Measurements from ENCODE around the gene ZNF805.
"Not testable (repeated sequence)": the region's sequence is repeated elsewhere in the genome, so short reads cannot be mapped to it uniquely, and the experiment has no call there.

The ZNF805 gene

GRCh38 chr19:57267291-57267690 is 26.9 kb downstream of the ZNF805 start:
- no peak for DNase-seq (ENCODE audit: low read depth in 2 of 2, low spot score in 1 of 2)

GRCh38 chr19:57269515-57270250 is 29.3 kb downstream of the ZNF805 start:
- no peak for DNase-seq (ENCODE audit: low read depth in 2 of 2, low spot score in 1 of 2)

GRCh38 chr19:57271280-57271679 is 30.8 kb downstream of the ZNF805 start:
- no peak for DNase-seq (ENCODE audit: low read depth in 2 of 2, low spot score in 1 of 2)

GRCh38 chr19:57273014-57273413 is 32.6 kb downstream of the ZNF805 start:
- DNase-seq (ENCODE audit: low read depth in 2 of 2, low spot score in 1 of 2), result no peak

- DNase-seq (ENCODE audit: low read depth in 2 of 2, low spot score in 1 of 2), result no peak
Measured at GRCh38 chr19:57276430-57276829, 36.0 kb downstream of the ZNF805 start.

GRCh38 chr19:57278481-57278880 is 38.0 kb downstream of the ZNF805 start:
- DNase-seq (ENCODE audit: low read depth in 2 of 2, low spot score in 1 of 2), result not testable (repeated sequence)

- peak; percentile 72 to 73 for DNase-seq (ENCODE audit: low read depth in 2 of 2, low spot score in 1 of 2)
Measured at GRCh38 chr19:57279418-57280164, 39.2 kb downstream of the ZNF805 start.

- peak; percentile 93 to 96 for DNase-seq (ENCODE audit: low read depth in 2 of 2, low spot score in 1 of 2)
Measured at GRCh38 chr19:57280165-57280961, 39.9 kb downstream of the ZNF805 start, which contains the start of gene ZNF460. ZNF460 (plus strand) TSS chr19:57280485; CDS start chr19:57280807, 322 bp downstream.

- DNase-seq (ENCODE audit: low read depth in 2 of 2, low spot score in 1 of 2), result no peak
Measured at GRCh38 chr19:57280962-57281400, 40.5 kb downstream of the ZNF805 start.

- DNase-seq (ENCODE audit: low read depth in 2 of 2, low spot score in 1 of 2), result no peak
Measured at GRCh38 chr19:57282011-57282643, 41.7 kb downstream of the ZNF805 start.

GRCh38 chr19:57288373-57288772 is 47.9 kb downstream of the ZNF805 start:
- DNase-seq (ENCODE audit: low read depth in 2 of 2, low spot score in 1 of 2), result no peak

- DNase-seq (ENCODE audit: low read depth in 2 of 2, low spot score in 1 of 2), result no peak
Measured at GRCh38 chr19:57290970-57291369, 50.5 kb downstream of the ZNF805 start.

- DNase-seq (ENCODE audit: low read depth in 2 of 2, low spot score in 1 of 2), result no peak
Measured at GRCh38 chr19:57292547-57292946, 52.1 kb downstream of the ZNF805 start.

- no peak for DNase-seq (ENCODE audit: low read depth in 2 of 2, low spot score in 1 of 2)
Measured at GRCh38 chr19:57293719-57294118, 53.3 kb downstream of the ZNF805 start.

- DNase-seq (ENCODE audit: low read depth in 2 of 2, low spot score in 1 of 2), result no peak
Measured at GRCh38 chr19:57302020-57302465, 61.6 kb downstream of the ZNF805 start.

- no peak for DNase-seq (ENCODE audit: low read depth in 2 of 2, low spot score in 1 of 2)
Measured at GRCh38 chr19:57302727-57303401, 62.4 kb downstream of the ZNF805 start.

All from stimulated activated CD8-positive, alpha-beta memory T cell treated with anti-CD3 and anti-CD28 coated beads, Interleukin-4, amount 100 ng/mL, for 4 hours (primary cell).